ENCODE measurements around the gene STK16.

STK16 gene

GRCh38 chr2:219296631-219297391, 51.5 kb downstream of the STK16 start:
- Histone ChIP-seq H3K9ac (no peak overlapping the region), H3K79me2 (ENCODE audit: insufficient read depth, low read depth) (no peaks in the 10 kb centered on the region), H3K4me3 (IDR thresholded peaks at IDR 0.05; ENCODE audit: insufficient read depth, low read depth, low read length) (no peak overlapping the region), H3K36me3 (ENCODE audit: insufficient read depth) (no peaks in the 10 kb centered on the region), H2AFZ (ENCODE audit: low read depth) (no peak overlapping the region), H4K20me1 (ENCODE audit: insufficient read depth) (no peaks in the 10 kb centered on the region), H3K4me1 (ENCODE audit: low read depth, poor library complexity, severe bottlenecking) (peaks cover 11% of the 10 kb centered on the region), H3K27me3 (ENCODE audit: insufficient read depth, low read depth) (peaks cover 37% of the 10 kb centered on the region), H3K4me2 (no peak overlapping the region), H3K27ac (no peak overlapping the region)
- TF ChIP-seq CTCF (conservative IDR thresholded peaks at IDR 0.05; ENCODE audit: low read depth, low read length): no peak

GRCh38 chr2:219297766-219298456, 52.6 kb downstream of the STK16 start:
- no peak overlapping the region for H3K9ac ChIP-seq
- no peak for TF ChIP-seq CTCF (conservative IDR thresholded peaks at IDR 0.05; ENCODE audit: low read depth, low read length)
- no peak overlapping the region for H3K4me2 ChIP-seq
- peaks cover 45% of the 10 kb centered on the region for H3K27me3 ChIP-seq (ENCODE audit: insufficient read depth, low read depth)
- no peaks in the 10 kb centered on the region for H4K20me1 ChIP-seq (ENCODE audit: insufficient read depth)
- no peak overlapping the region for H3K4me3 ChIP-seq (IDR thresholded peaks at IDR 0.05; ENCODE audit: insufficient read depth, low read depth, low read length)
- H3K79me2 ChIP-seq (ENCODE audit: insufficient read depth, low read depth): no peaks in the 10 kb centered on the region
- H3K4me1 ChIP-seq (ENCODE audit: low read depth, poor library complexity, severe bottlenecking): peaks cover 11% of the 10 kb centered on the region
- no peaks in the 10 kb centered on the region for H3K36me3 ChIP-seq (ENCODE audit: insufficient read depth)
- no peak overlapping the region for H2AFZ ChIP-seq (ENCODE audit: low read depth)
- no peak overlapping the region for H3K27ac ChIP-seq

GRCh38 chr2:219298759-219299371, 53.6 kb downstream of the STK16 start:
- H3K27me3 ChIP-seq (ENCODE audit: insufficient read depth, low read depth): peaks cover 54% of the 10 kb centered on the region

GRCh38 chr2:219299372-219299760, 54.1 kb downstream of the STK16 start:
- Histone ChIP-seq H3K4me1 (ENCODE audit: low read depth, poor library complexity, severe bottlenecking) (peaks cover 11% of the 10 kb centered on the region), H3K4me3 (IDR thresholded peaks at IDR 0.05; ENCODE audit: insufficient read depth, low read depth, low read length) (no peak overlapping the region), H4K20me1 (ENCODE audit: insufficient read depth) (no peaks in the 10 kb centered on the region), H3K36me3 (ENCODE audit: insufficient read depth) (no peaks in the 10 kb centered on the region), H3K79me2 (ENCODE audit: insufficient read depth, low read depth) (no peaks in the 10 kb centered on the region), H3K27ac (no peak overlapping the region), H3K4me2 (no peak overlapping the region), H2AFZ (ENCODE audit: low read depth) (no peak overlapping the region), H3K9ac (no peak overlapping the region), H3K27me3 (ENCODE audit: insufficient read depth, low read depth) (peaks cover 59% of the 10 kb centered on the region)
- TF ChIP-seq CTCF (conservative IDR thresholded peaks at IDR 0.05; ENCODE audit: low read depth, low read length): no peak

More at GRCh38 chr2:219298759-219299371, 53.6 kb downstream of the STK16 start:
- Histone ChIP-seq H3K4me3 (IDR thresholded peaks at IDR 0.05; ENCODE audit: insufficient read depth, low read depth, low read length) (no peak overlapping the region), H3K4me2 (peak overlapping the region; percentile 33; the same call in 1 of the 2 replicates), H3K36me3 (ENCODE audit: insufficient read depth) (no peaks in the 10 kb centered on the region), H3K9ac (no peak overlapping the region), H3K4me1 (ENCODE audit: low read depth, poor library complexity, severe bottlenecking) (peaks cover 11% of the 10 kb centered on the region), H4K20me1 (ENCODE audit: insufficient read depth) (no peaks in the 10 kb centered on the region), H3K79me2 (ENCODE audit: insufficient read depth, low read depth) (no peaks in the 10 kb centered on the region), H2AFZ (ENCODE audit: low read depth) (peak overlapping the region; percentile 66), H3K27ac (no peak overlapping the region)
- TF ChIP-seq CTCF (conservative IDR thresholded peaks at IDR 0.05; ENCODE audit: low read depth, low read length): peak; percentile 90
